H9 (cell line): ENCODE data around the gene TNFRSF18. TPM values are rescaled to one million over a fixed set of nuclear protein-coding genes. Genes with fewer than 3 reads are reported as not detected.

ENCODE experiments used
- DNase-seq: peaks from one replicate; pipeline ENCODE4 v3.0.0-alpha.2; 2017
- H2AFZ ChIP-seq: one replicate; pipeline ENCODE4 v1.6.1; 2013; ENCODE audit warnings: mild to moderate bottlenecking, low read length, control low read depth, moderate library complexity
- H2AK5ac ChIP-seq: 2 replicates; pipeline ENCODE4 v1.6.1; 2013; ENCODE audit warnings: low read length, control low read depth, mixed read lengths; ENCODE audit not compliant: insufficient read length
- H2BK120ac ChIP-seq: one replicate; pipeline ENCODE4 v1.6.1; 2013; ENCODE audit warnings: low read depth, mild to moderate bottlenecking, low read length, control low read depth, inconsistent platforms; ENCODE audit not compliant: poor library complexity, severe bottlenecking
- H2BK12ac ChIP-seq: 2 replicates; pipeline ENCODE4 v1.6.1; 2013; ENCODE audit warnings: low read length, control low read depth, mixed read lengths, low read depth; ENCODE audit not compliant: insufficient read length
- H2BK15ac ChIP-seq: 2 replicates; pipeline ENCODE4 v1.6.1; 2013; ENCODE audit warnings: low read depth, low read length, control low read depth
- H2BK20ac ChIP-seq: one replicate; pipeline ENCODE4 v1.6.1; 2013; ENCODE audit warnings: low read depth, mild to moderate bottlenecking, low read length, control low read depth, inconsistent platforms; ENCODE audit not compliant: poor library complexity, severe bottlenecking
- H2BK5ac ChIP-seq: 2 replicates; pipeline ENCODE4 v1.6.1; 2013; ENCODE audit warnings: low read length, control low read depth, mixed read lengths; ENCODE audit not compliant: insufficient read length
- H3K14ac ChIP-seq: 2 replicates; pipeline ENCODE4 v1.6.1; 2013; ENCODE audit warnings: low read length, control low read depth; ENCODE audit not compliant: insufficient read depth
- H3K18ac ChIP-seq: 2 replicates; pipeline ENCODE4 v1.6.1; 2013; ENCODE audit warnings: low read depth, mild to moderate bottlenecking, mixed read lengths, low read length, control low read depth; ENCODE audit not compliant: insufficient read length
- H3K23ac ChIP-seq: 2 replicates; pipeline ENCODE4 v1.6.1; 2013; ENCODE audit warnings: low read length, control low read depth, mixed read lengths, low read depth; ENCODE audit not compliant: insufficient read length
- H3K23me2 ChIP-seq: 2 replicates; pipeline ENCODE4 v1.6.1; 2013; ENCODE audit warnings: low read depth, mild to moderate bottlenecking, mixed read lengths, low read length, control low read depth; ENCODE audit not compliant: insufficient read length, poor library complexity, severe bottlenecking
- H3K27ac ChIP-seq: 2 replicates; pipeline ENCODE4 v1.5.1; 2013; ENCODE audit warnings: low read length, control low read depth, mixed read lengths, low read depth; ENCODE audit not compliant: insufficient read length
- H3K27me3 ChIP-seq: 2 replicates; pipeline ENCODE4 v1.6.1; 2013; ENCODE audit warnings: low read length, control low read depth, inconsistent platforms; ENCODE audit not compliant: insufficient read depth
- H3K4ac ChIP-seq: 2 replicates; pipeline ENCODE4 v1.6.1; 2013; ENCODE audit warnings: low read depth, mild to moderate bottlenecking, control low read depth, inconsistent platforms, low read length, moderate library complexity
- H3K4me1 ChIP-seq: 2 replicates; pipeline ENCODE4 v1.6.1; 2013; ENCODE audit warnings: low read length, control low read depth, inconsistent platforms; ENCODE audit not compliant: insufficient read depth
- H3K4me2 ChIP-seq: 2 replicates; pipeline ENCODE4 v1.6.1; 2013; ENCODE audit warnings: low read length, control low read depth, mixed read lengths; ENCODE audit not compliant: insufficient read length, insufficient read depth
- H3K56ac ChIP-seq: 2 replicates; pipeline ENCODE4 v1.6.1; 2013; ENCODE audit warnings: low read depth, mild to moderate bottlenecking, mixed read lengths, low read length, control low read depth; ENCODE audit not compliant: insufficient read length
- H3K79me1 ChIP-seq: 2 replicates; pipeline ENCODE4 v1.6.1; 2013; ENCODE audit warnings: low read depth, mild to moderate bottlenecking, moderate library complexity, low read length, control low read depth, inconsistent platforms; ENCODE audit not compliant: insufficient read depth, poor library complexity, severe bottlenecking
- H3K79me2 ChIP-seq: 2 replicates; pipeline ENCODE4 v1.6.1; 2013; ENCODE audit warnings: low read length, control low read depth, inconsistent platforms; ENCODE audit not compliant: insufficient read depth
- H3K9ac ChIP-seq: 2 replicates; pipeline ENCODE4 v1.6.1; 2013; ENCODE audit warnings: low read length, control low read depth, mixed read lengths; ENCODE audit not compliant: insufficient read length; ENCODE audit errors: extremely low read depth
- H3K9me3 ChIP-seq: one replicate; pipeline ENCODE4 v1.6.1; 2013; ENCODE audit warnings: low read depth, low read length, inconsistent platforms; ENCODE audit not compliant: control insufficient read depth
- H3T11ph ChIP-seq: one replicate; pipeline ENCODE4 v1.6.1; 2013; ENCODE audit warnings: mild to moderate bottlenecking, low read length, control low read depth, inconsistent platforms
- H4K20me1 ChIP-seq: one replicate; pipeline ENCODE4 v1.6.1; 2013; ENCODE audit not compliant: control insufficient read depth, insufficient read length, insufficient read depth
- H4K5ac ChIP-seq: 2 replicates; pipeline ENCODE4 v1.6.1; 2013; ENCODE audit warnings: low read depth, mild to moderate bottlenecking, mixed read lengths, low read length, control low read depth; ENCODE audit not compliant: insufficient read length
- H4K8ac ChIP-seq: replicated peaks from 2 replicates; pipeline ENCODE4 v1.6.1; 2013; ENCODE audit warnings: low read length, control low read depth, mixed read lengths, low read depth; ENCODE audit not compliant: insufficient read length
- H4K91ac ChIP-seq: 2 replicates; pipeline ENCODE4 v1.6.1; 2013; ENCODE audit warnings: low read depth, mild to moderate bottlenecking, moderate library complexity, mixed read lengths, low read length, control low read depth; ENCODE audit not compliant: insufficient read length
- H3K27ac Mint-ChIP-seq, 3 experiments: 2 replicates in 2 of 3; 3 replicates in 1 of 3; pipeline ENCODE4 v1.8.0; 2020 to 2021; ENCODE audit warnings: mixed read lengths in 3 of 3, mild to moderate bottlenecking in 1 of 3, moderate library complexity in 1 of 3
- H3K27me3 Mint-ChIP-seq: 2 replicates; pipeline ENCODE4 v1.8.0; 2021; ENCODE audit warnings: low read depth, mild to moderate bottlenecking, moderate library complexity, mixed read lengths
- H3K36me3 Mint-ChIP-seq, 3 experiments: 2 replicates in 2 of 3; 3 replicates in 1 of 3; pipeline ENCODE4 v1.8.0; 2020 to 2021; ENCODE audit warnings: low read depth in 3 of 3, mixed read lengths in 3 of 3; ENCODE audit not compliant: insufficient read depth in 1 of 3
- H3K4me1 Mint-ChIP-seq, 2 experiments: 2 replicates each; pipeline ENCODE4 v1.8.0; 2020; ENCODE audit warnings: mixed read lengths in 2 of 2
- H3K4me3 Mint-ChIP-seq, 2 experiments: 2 replicates in 1 of 2; 3 replicates in 1 of 2; pipeline ENCODE4 v1.8.0; 2020 to 2021; ENCODE audit warnings: mild to moderate bottlenecking in 2 of 2, mixed read lengths in 2 of 2, moderate library complexity in 1 of 2
- H3K9me3 Mint-ChIP-seq, 2 experiments: 2 replicates in 1 of 2; 3 replicates in 1 of 2; pipeline ENCODE4 v1.8.0; 2020; ENCODE audit warnings: mild to moderate bottlenecking in 2 of 2, mixed read lengths in 2 of 2, moderate library complexity in 1 of 2
- CTCF ChIP-seq: fragments of 200-600 bp; sonication (generic); conservative IDR thresholded peaks from 3 replicates; pipeline ENCODE4 v1.8.0; 2021; ENCODE audit warnings: antibody characterized with exemption, mild to moderate bottlenecking
- WGBS: extraction: QIAGEN DNeasy Blood & Tissue Kit; methylation state at CpG from one replicate; pipeline ENCODE4 v1.1.7; 2013; ENCODE audit warnings: missing lambda C conversion rate, low lambda C conversion rate, mixed read lengths; ENCODE audit not compliant: insufficient read length; ENCODE audit errors: extremely low coverage; 5-methylcytosine and 5-hydroxymethylcytosine counted together
- total RNA-seq: library from RNA; stranded (reverse); gene quantifications from 2 replicates; pipeline ENCODE4 v1.2.1, GENCODE V29; 2021

The TNFRSF18 gene
- total RNA-seq, 1 experiment from 2014 or later, result 2.0 TPM

- Mint-ChIP-seq H3K36me3 (peaks cover 0 to 9% (median 0%) of the 10 kb centered on the region in 3 experiments; a peak in 3 of 7 replicates), H3K4me1 (peaks cover 18 to 30% of the 10 kb centered on the region in 2 experiments), H3K4me3 (no peak overlapping the region), H3K27me3 (peaks cover 3% of the 10 kb centered on the region), H3K27ac (no peak overlapping the region), H3K9me3 (no peaks in the 10 kb centered on the region)
- H2AFZ ChIP-seq, result no peak overlapping the region
- H3K14ac ChIP-seq, result no peak overlapping the region
- H3K9ac ChIP-seq, result no peak overlapping the region
- no peak overlapping the region for H3K56ac ChIP-seq
- no peak overlapping the region for H3K4me2 ChIP-seq
- WGBS, result no CpG with 5 or more reads among the region's 20 CpGs
- H4K91ac ChIP-seq, result no peak overlapping the region
- H2BK15ac ChIP-seq, result no peak overlapping the region
- H4K5ac ChIP-seq, result no peak overlapping the region
- TF ChIP-seq CTCF, result no peak
- no peaks in the 10 kb centered on the region for H4K20me1 ChIP-seq
- no peaks in the 10 kb centered on the region for H3K79me1 ChIP-seq
- H3K27me3 ChIP-seq, result no peaks in the 10 kb centered on the region
- no peak for DNase-seq
- H3K18ac ChIP-seq, result no peak overlapping the region
- H4K8ac ChIP-seq, result no peak overlapping the region
- H2BK20ac ChIP-seq, result no peak overlapping the region
- H2AK5ac ChIP-seq, result no peak overlapping the region
- H3K79me2 ChIP-seq, result no peaks in the 10 kb centered on the region
- H2BK120ac ChIP-seq, result no peak overlapping the region
- no peak overlapping the region for H3T11ph ChIP-seq
- H3K23ac ChIP-seq, result no peak overlapping the region
- H3K27ac ChIP-seq, result no peak overlapping the region
- no peaks in the 10 kb centered on the region; the same call in 1 of the 2 replicates for H3K4me1 ChIP-seq
- no peak overlapping the region for H2BK5ac ChIP-seq
- H3K9me3 ChIP-seq, result no peaks in the 10 kb centered on the region
- no peak overlapping the region for H2BK12ac ChIP-seq
- H3K23me2 ChIP-seq, result peaks cover 3% of the 10 kb centered on the region
- no peak overlapping the region for H3K4ac ChIP-seq
Observed at GRCh38 chr1:1167398-1167821, 39.0 kb downstream of the TNFRSF18 start.
